GM12878 (cell line): ENCODE data around the gene ANKRD44. TPM values are rescaled to one million over a fixed set of nuclear protein-coding genes. Genes with fewer than 3 reads are reported as not detected.

Experiments used
- ATAC-seq: fragments of 200-7000 bp; cut with Tn5 transposase; 3 replicates; pipeline ENCODE4 v1.9.1; 2020; ENCODE audit warnings: mild to moderate bottlenecking, moderate library complexity
- BruUV-seq: library from RNA; stranded (reverse); fragments of 400-500 nt; replicated peaks from 2 replicates; lab custom pipeline; 2021; lab: Mats Ljungman, UMichigan
- CTCF ChIA-PET: fragments of 300-600 bp; sonication (Branson Sonifier 250); formaldehyde crosslinking; extraction: SDS; loops from one replicate; lab custom pipeline; 2021; ENCODE audit warnings: inconsistent platforms; lab: Yijun Ruan, JAX
- POLR2A ChIA-PET: fragments of 350-600 bp; formaldehyde crosslinking; extraction: SDS; loops from one replicate; lab custom pipeline; 2021; ENCODE audit warnings: inconsistent platforms; lab: Charles Lee
- RAD21 ChIA-PET: fragments of 300-600 bp; sonication (Branson Sonifier 250); formaldehyde crosslinking; loops from one replicate; lab custom pipeline; 2023; ENCODE audit warnings: antibody characterized with exemption; ENCODE audit not compliant: unreplicated experiment; lab: Charles Lee
- SMC1A ChIA-PET: fragments of 300-600 bp; sonication (Branson Sonifier 250); formaldehyde crosslinking; loops from one replicate; lab custom pipeline; 2023; ENCODE audit not compliant: unreplicated experiment, uncharacterized antibody; lab: Charles Lee
- DNase-seq: peaks from one replicate; pipeline ENCODE4 v3.0.0-alpha.2; 2011; ENCODE audit warnings: low read depth, low spot score
- FAIRE-seq: peaks from 3 replicates; lab custom pipeline; 2011; peaks lifted over from hg19 to GRCh38; lab: Jason Lieb, UNC
- H2AFZ ChIP-seq: 2 replicates; pipeline ENCODE4 v1.6.0; 2011; ENCODE audit warnings: low read depth, low read length, control low read depth; ENCODE audit not compliant: control insufficient read depth
- H3K27ac ChIP-seq: 2 replicates; pipeline ENCODE4 v1.5.1; 2011; ENCODE audit warnings: control low read depth; ENCODE audit not compliant: control insufficient read depth, insufficient read depth
- H3K27me3 ChIP-seq, 2 experiments: replicated peaks in 1 of 2; 2 replicates each; pipeline versions ENCODE4 v1.6.0 to v1.6.1; 2011; ENCODE audit warnings: low read length in 1 of 2; ENCODE audit not compliant: control insufficient read depth in 2 of 2, insufficient read depth in 2 of 2
- H3K36me3 ChIP-seq, 2 experiments: 2 replicates each; pipeline ENCODE4 v1.5.1; 2011; ENCODE audit warnings: low read length in 1 of 2; ENCODE audit not compliant: control insufficient read depth in 2 of 2, insufficient read depth in 2 of 2
- H3K4me1 ChIP-seq: 2 replicates; pipeline ENCODE4 v1.6.1; 2011; ENCODE audit warnings: mild to moderate bottlenecking, low read length, moderate library complexity, mixed read lengths; ENCODE audit not compliant: control insufficient read depth, insufficient read depth
- H3K4me2 ChIP-seq: 2 replicates; pipeline ENCODE4 v1.6.0; 2011; ENCODE audit warnings: control low read depth; ENCODE audit not compliant: control insufficient read depth, insufficient read depth
- H3K4me3 ChIP-seq: fragments of 200-600 bp; sonication (generic); 2 replicates; pipeline ENCODE4 v1.5.1; 2016
- H3K79me2 ChIP-seq: 2 replicates; pipeline ENCODE4 v1.6.0; 2011; ENCODE audit warnings: low read length; ENCODE audit not compliant: control insufficient read depth, insufficient read depth
- H3K9ac ChIP-seq: 2 replicates; pipeline ENCODE4 v1.8.0; 2011; ENCODE audit warnings: low read length, control low read depth, mixed read lengths; ENCODE audit not compliant: control insufficient read depth, insufficient read depth
- H3K9me3 ChIP-seq: replicated peaks from 3 replicates; pipeline ENCODE4 v1.5.1; 2011; ENCODE audit warnings: mild to moderate bottlenecking, low read length; ENCODE audit not compliant: control insufficient read depth, insufficient read depth
- H4K20me1 ChIP-seq: 2 replicates; pipeline ENCODE4 v1.6.0; 2011; ENCODE audit not compliant: control insufficient read depth, insufficient read depth
- CTCF ChIP-seq, 3 experiments: IDR thresholded peaks in 2 of 3; conservative IDR thresholded peaks in 1 of 3; 2 replicates each; pipeline ENCODE4 v1.5.1; 2011; ENCODE audit warnings: low read depth in 3 of 3, low read length in 3 of 3, mild to moderate bottlenecking in 3 of 3, control low read depth in 2 of 3, moderate library complexity in 2 of 3, inconsistent platforms in 1 of 3, mixed read lengths in 1 of 3; ENCODE audit not compliant: control insufficient read depth in 2 of 3, insufficient read depth in 1 of 3; ENCODE audit errors: extremely low read depth in 1 of 3
- FOXM1 ChIP-seq: IDR thresholded peaks from 2 replicates; pipeline ENCODE4 v1.6.1; 2012; ENCODE audit warnings: low read depth, mild to moderate bottlenecking, inconsistent platforms, low read length, moderate library complexity
- HCFC1 ChIP-seq: fragments of 150-350 bp; IDR thresholded peaks from 2 replicates; pipeline ENCODE4 v1.6.1; 2014; ENCODE audit warnings: low read length
- HDAC2 ChIP-seq: fragments of 200-600 bp; sonication (generic); IDR thresholded peaks from 2 replicates; pipeline ENCODE4 v1.6.1; 2017
- IRF5 ChIP-seq: fragments of 450-650 bp; IDR thresholded peaks from 2 replicates; pipeline ENCODE4 v1.6.1; 2017; ENCODE audit warnings: borderline replicate concordance
- LARP7 ChIP-seq: fragments of 450-650 bp; IDR thresholded peaks from 2 replicates; pipeline ENCODE4 v1.6.1; 2017; ENCODE audit warnings: mild to moderate bottlenecking
- NFXL1 ChIP-seq: fragments of 450-650 bp; IDR thresholded peaks from 2 replicates; pipeline ENCODE4 v1.6.1; 2017; ENCODE audit warnings: antibody characterized with exemption, mild to moderate bottlenecking, borderline replicate concordance
- NFYA ChIP-seq: IDR thresholded peaks from 2 replicates; pipeline ENCODE4 v1.6.1; 2011; ENCODE audit warnings: low read depth, mild to moderate bottlenecking, low read length, improper control_type of control experiment, borderline replicate concordance
- NR2C2 ChIP-seq: IDR thresholded peaks from 2 replicates; pipeline ENCODE4 v1.6.1; 2011; ENCODE audit warnings: borderline replicate concordance, low read depth; ENCODE audit not compliant: control insufficient read depth, insufficient read length
- POLR2A ChIP-seq: IDR thresholded peaks from 2 replicates; pipeline ENCODE4 v1.6.1; 2011; ENCODE audit warnings: low read depth, mild to moderate bottlenecking, low read length
- SIX5 ChIP-seq: IDR thresholded peaks from 2 replicates; pipeline ENCODE4 v1.6.1; 2011; ENCODE audit warnings: mild to moderate bottlenecking, low read depth, low read length, moderate library complexity; ENCODE audit not compliant: severe bottlenecking
- SMC3 ChIP-seq: IDR thresholded peaks from 2 replicates; pipeline ENCODE4 v1.6.1; 2011; ENCODE audit warnings: low read length, improper control_type of control experiment, borderline replicate concordance
- SREBF1 ChIP-seq: IDR thresholded peaks from 2 replicates; pipeline ENCODE4 v1.6.1; 2012; ENCODE audit warnings: mild to moderate bottlenecking, low read length
- WRNIP1 ChIP-seq: IDR thresholded peaks from 2 replicates; pipeline ENCODE4 v1.6.1; 2011; ENCODE audit warnings: low read depth, low read length, improper control_type of control experiment, borderline replicate concordance
- ZNF207 ChIP-seq: fragments of 450-650 bp; IDR thresholded peaks from 2 replicates; pipeline ENCODE4 v1.6.1; 2014; ENCODE audit warnings: antibody characterized with exemption, mild to moderate bottlenecking, borderline replicate concordance
- WGBS: methylation state at CpG from one replicate; pipeline ENCODE4 v1.1.6; 2016; ENCODE audit warnings: low lambda C conversion rate; ENCODE audit not compliant: insufficient replicate concordance, insufficient coverage; ENCODE audit errors: missing lambda C conversion rate; 5-methylcytosine and 5-hydroxymethylcytosine counted together
- in situ Hi-C: fragments of 300-500 bp; cut with MboI; formaldehyde crosslinking; loops from 9 replicates; pipeline ENCODE4 v1.14.3; 2018; ENCODE audit warnings: mixed read lengths
- intact Hi-C: fragments of 100-400 bp; cut with micrococcal nuclease; formaldehyde crosslinking; loops from one replicate; pipeline ENCODE4 v1.14.2; 2022; ENCODE audit not compliant: unreplicated experiment
- polyA plus RNA-seq, 11 experiments: library from polyadenylated mRNA; depleted of rRNA in 4 of 11; unstranded in 6 of 11; stranded (reverse) in 5 of 11; fragments of >200 nt; fragmentation: Nextera tagmentation in 4 of 11; fragmentation: Illumina TruSeq in 1 of 11; extraction: Ambion mirVana in 4 of 11; extraction: Trizol in 1 of 11; gene quantifications; 1 replicate in 1 of 11; 2 replicates in 10 of 11; pipeline versions ENCODE4 v1.2.1 to v1.2.3, GENCODE V29; 2011 to 2016; ENCODE audit warnings: inconsistent platforms in 2 of 11, missing spikeins in 2 of 11, low read depth in 1 of 11
- total RNA-seq, 4 experiments: library from RNA; depleted of rRNA in 3 of 4; stranded (reverse); fragments of >200 nt in 3 of 4; fragmentation: Illumina TruSeq in 1 of 4; extraction: Trizol in 1 of 4; gene quantifications; 2 replicates each; pipeline versions ENCODE4 v1.2.1 to v1.2.3, GENCODE V29; 2013 to 2021
- TF ChIP-seq, protein P1 (sequence below): IDR thresholded peaks from 2 replicates; pipeline ENCODE4 v1.6.1; 2012; ENCODE audit warnings: low read depth, low read length, improper control_type of control experiment

ANKRD44 gene
- total and polyA plus RNA-seq, 10 of the 15 experiments (the other 5 are each of a cell fraction or from before 2014, with no cell fraction given), result 19.1 to 99.1 (median 59.6) TPM

DNA sequence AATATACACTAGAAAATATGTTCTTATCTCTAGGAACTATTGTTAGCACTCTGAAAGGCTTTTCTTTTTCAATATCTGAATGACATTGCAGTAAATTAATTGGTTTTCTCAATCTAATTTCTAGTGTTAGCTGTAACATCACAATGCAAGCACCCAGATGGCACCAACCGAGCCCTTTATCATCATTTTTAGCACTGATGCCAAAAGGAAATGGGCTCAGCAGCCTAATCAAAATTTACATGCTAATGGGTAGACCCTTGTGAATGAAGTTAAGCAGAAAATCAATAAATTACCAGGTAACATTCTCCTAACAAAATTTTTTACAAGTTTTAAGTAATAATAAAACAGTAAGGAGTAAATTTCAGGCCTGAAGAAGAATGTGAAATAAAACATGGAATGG is 330.6 kb downstream of the ANKRD44 start:
- ChIA-PET SMC1A (no interaction called here), POLR2A (no interaction called here)

More for the DNA sequence above, 330.6 kb downstream of the ANKRD44 start:
- ATAC-seq (no peak), FAIRE-seq (no peak), DNase-seq (no peak)
- H3K4me1 ChIP-seq, result no peaks in the 10 kb centered on the region
- H3K4me3 ChIP-seq, result no peak overlapping the region
- no peaks in the 10 kb centered on the region for H3K79me2 ChIP-seq
- in situ Hi-C loops, result no loop called here
- TF ChIP-seq SMC3, result no peak
- TF ChIP-seq CTCF (IDR thresholded peaks at IDR 0.05 in 2 of 3, conservative IDR thresholded peaks at IDR 0.05 in 1 of 3; ENCODE audit: control insufficient read depth in 2 of 3, extremely low read depth in 1 of 3, insufficient read depth in 1 of 3, low read depth in 3 of 3, low read length in 3 of 3), result no peak
- TF ChIP-seq NR2C2, result no peak
- TF ChIP-seq SREBF1, result no peak
- no peak for TF ChIP-seq HDAC2
- no peak for TF ChIP-seq SIX5
- no peak for TF ChIP-seq NFYA
- no peak for TF ChIP-seq ZNF207
- TF ChIP-seq LARP7, result no peak
- TF ChIP-seq, protein P1, sequence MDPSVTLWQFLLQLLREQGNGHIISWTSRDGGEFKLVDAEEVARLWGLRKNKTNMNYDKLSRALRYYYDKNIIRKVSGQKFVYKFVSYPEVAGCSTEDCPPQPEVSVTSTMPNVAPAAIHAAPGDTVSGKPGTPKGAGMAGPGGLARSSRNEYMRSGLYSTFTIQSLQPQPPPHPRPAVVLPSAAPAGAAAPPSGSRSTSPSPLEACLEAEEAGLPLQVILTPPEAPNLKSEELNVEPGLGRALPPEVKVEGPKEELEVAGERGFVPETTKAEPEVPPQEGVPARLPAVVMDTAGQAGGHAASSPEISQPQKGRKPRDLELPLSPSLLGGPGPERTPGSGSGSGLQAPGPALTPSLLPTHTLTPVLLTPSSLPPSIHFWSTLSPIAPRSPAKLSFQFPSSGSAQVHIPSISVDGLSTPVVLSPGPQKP, result no peak
- TF ChIP-seq WRNIP1, result no peak
- no peak for TF ChIP-seq HCFC1
- TF ChIP-seq IRF5, result no peak
- TF ChIP-seq POLR2A, result no peak
- no peak for TF ChIP-seq NFXL1
- TF ChIP-seq FOXM1, result no peak
- whole genome bisulfite sequencing, result 47% methylated on average over 1 of the region's 1 CpG
- no peak overlapping the region for H3K27ac ChIP-seq
- no peaks in the 10 kb centered on the region for H4K20me1 ChIP-seq
- no peaks in the 10 kb centered on the region for H3K9me3 ChIP-seq
- intact Hi-C loops, result no loop called here
- RAD21 ChIA-PET, result no interaction called here
- CTCF ChIA-PET, result no interaction called here
- H3K9ac ChIP-seq, result no peak overlapping the region
- no peaks in the 10 kb centered on the region for H3K36me3 ChIP-seq
- no peak overlapping the region for H2AFZ ChIP-seq
- no TSS peak for BruUV-seq
- no peaks in the 10 kb centered on the region for H3K27me3 ChIP-seq
- no peak overlapping the region for H3K4me2 ChIP-seq
